ENCODE measurements around the gene SCUBE1. TPM values are rescaled to one million over a fixed set of nuclear protein-coding genes. Genes with fewer than 3 reads are reported as not detected.

Gene SCUBE1
- total and polyA plus RNA-seq, 11 donors: 0.04 to 0.40 (median 0.24) TPM; not detected in 1

DNA sequence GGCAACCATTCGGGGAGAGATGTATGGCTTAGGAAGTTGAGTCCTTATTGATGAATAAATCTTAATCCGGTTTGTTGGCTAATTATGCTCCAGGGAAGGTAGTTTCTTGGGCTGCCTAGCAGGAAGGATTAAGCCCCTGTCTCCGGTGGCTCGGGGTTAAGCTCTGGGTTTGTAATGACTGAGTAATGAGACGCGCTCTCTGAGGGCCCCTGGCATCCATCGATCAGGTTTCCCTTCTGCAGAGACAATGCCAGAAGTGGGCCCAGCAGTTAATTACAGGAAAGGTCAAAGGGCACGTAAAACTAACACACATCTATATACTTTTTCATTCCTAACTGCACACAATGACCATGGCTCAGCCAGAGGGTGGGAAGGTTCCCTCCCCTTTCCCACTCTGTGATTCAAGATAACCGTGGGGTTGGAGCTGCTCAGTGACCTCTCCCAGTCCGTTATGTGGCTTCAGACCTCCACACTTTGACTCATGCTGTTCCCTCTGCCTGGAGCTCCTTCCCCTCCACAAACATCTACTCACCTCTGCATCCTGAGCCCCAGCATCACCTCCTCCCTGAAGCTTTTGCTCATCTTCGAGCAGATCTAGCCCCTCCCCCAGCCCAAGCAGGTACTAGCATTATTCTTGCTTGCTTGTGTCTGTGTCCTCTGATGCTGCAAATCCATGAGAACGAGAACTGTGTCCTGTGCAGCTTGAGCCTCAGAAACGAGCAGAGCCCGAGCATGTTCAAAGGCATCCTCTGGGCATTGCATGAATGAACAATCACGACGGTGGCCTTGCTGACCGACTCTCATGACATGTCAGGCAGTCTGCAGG is 16.6 kb downstream of the SCUBE1 start:
- H3K27me3 ChIP-seq: peaks cover 0 to 10% (median 0%) of the 10 kb centered on the region in 9 donors
- H3K36me3 ChIP-seq: no peaks in the 10 kb centered on the region
- intact Hi-C loops (cut with DNase I): no loop called here
- DNase-seq (no peak), ATAC-seq (no peak)
- no peaks in the 10 kb centered on the region for H3K9me3 ChIP-seq
- no peaks in the 10 kb centered on the region for H3K4me1 ChIP-seq
- no peak for TF ChIP-seq POLR2A (IDR thresholded peaks at IDR 0.05)
- TF ChIP-seq, protein P1, sequence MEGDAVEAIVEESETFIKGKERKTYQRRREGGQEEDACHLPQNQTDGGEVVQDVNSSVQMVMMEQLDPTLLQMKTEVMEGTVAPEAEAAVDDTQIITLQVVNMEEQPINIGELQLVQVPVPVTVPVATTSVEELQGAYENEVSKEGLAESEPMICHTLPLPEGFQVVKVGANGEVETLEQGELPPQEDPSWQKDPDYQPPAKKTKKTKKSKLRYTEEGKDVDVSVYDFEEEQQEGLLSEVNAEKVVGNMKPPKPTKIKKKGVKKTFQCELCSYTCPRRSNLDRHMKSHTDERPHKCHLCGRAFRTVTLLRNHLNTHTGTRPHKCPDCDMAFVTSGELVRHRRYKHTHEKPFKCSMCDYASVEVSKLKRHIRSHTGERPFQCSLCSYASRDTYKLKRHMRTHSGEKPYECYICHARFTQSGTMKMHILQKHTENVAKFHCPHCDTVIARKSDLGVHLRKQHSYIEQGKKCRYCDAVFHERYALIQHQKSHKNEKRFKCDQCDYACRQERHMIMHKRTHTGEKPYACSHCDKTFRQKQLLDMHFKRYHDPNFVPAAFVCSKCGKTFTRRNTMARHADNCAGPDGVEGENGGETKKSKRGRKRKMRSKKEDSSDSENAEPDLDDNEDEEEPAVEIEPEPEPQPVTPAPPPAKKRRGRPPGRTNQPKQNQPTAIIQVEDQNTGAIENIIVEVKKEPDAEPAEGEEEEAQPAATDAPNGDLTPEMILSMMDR (IDR thresholded peaks at IDR 0.05): no peak
- WGBS, 4 donors: 66 to 73% (median 71%) methylated on average over 17 of the region's 17 CpGs
- no peak overlapping the region for H3K27ac ChIP-seq
- no peak overlapping the region for H3K4me3 ChIP-seq

DNA sequence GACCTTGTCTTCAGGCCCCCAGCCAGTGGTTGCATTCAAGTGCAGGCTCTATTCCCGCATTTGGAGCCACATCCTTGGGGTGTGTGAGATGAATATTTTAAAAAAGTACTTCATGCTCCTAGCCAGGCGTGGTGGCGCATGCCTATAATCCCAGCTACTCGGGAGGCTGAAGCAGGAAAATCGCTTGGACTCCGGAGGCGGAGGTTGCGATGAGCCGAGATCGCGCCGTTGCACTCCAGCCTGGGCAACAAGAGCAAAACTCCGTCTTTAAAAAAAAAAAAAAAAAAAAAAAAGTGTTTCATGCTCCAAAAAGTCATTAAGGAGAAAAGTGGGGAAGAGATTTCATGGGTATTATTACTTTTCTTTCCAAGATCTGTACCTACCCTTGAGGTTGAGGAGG is 18.0 kb downstream of the SCUBE1 start:
- DNase-seq (no peak), ATAC-seq (no peak)
- WGBS, 4 donors: 88 to 93% (median 90%) methylated on average over 13 of the region's 13 CpGs
- Histone ChIP-seq H3K36me3 (no peaks in the 10 kb centered on the region), H3K27ac (no peak overlapping the region), H3K4me1 (no peaks in the 10 kb centered on the region), H3K27me3 (peaks cover 0 to 10% (median 0%) of the 10 kb centered on the region in 9 donors), H3K4me3 (no peak overlapping the region), H3K9me3 (no peaks in the 10 kb centered on the region)
- no peak for TF ChIP-seq POLR2A (IDR thresholded peaks at IDR 0.05)
- TF ChIP-seq, protein P1 (IDR thresholded peaks at IDR 0.05): no peak
- intact Hi-C loops (cut with DNase I): no loop called here

DNA sequence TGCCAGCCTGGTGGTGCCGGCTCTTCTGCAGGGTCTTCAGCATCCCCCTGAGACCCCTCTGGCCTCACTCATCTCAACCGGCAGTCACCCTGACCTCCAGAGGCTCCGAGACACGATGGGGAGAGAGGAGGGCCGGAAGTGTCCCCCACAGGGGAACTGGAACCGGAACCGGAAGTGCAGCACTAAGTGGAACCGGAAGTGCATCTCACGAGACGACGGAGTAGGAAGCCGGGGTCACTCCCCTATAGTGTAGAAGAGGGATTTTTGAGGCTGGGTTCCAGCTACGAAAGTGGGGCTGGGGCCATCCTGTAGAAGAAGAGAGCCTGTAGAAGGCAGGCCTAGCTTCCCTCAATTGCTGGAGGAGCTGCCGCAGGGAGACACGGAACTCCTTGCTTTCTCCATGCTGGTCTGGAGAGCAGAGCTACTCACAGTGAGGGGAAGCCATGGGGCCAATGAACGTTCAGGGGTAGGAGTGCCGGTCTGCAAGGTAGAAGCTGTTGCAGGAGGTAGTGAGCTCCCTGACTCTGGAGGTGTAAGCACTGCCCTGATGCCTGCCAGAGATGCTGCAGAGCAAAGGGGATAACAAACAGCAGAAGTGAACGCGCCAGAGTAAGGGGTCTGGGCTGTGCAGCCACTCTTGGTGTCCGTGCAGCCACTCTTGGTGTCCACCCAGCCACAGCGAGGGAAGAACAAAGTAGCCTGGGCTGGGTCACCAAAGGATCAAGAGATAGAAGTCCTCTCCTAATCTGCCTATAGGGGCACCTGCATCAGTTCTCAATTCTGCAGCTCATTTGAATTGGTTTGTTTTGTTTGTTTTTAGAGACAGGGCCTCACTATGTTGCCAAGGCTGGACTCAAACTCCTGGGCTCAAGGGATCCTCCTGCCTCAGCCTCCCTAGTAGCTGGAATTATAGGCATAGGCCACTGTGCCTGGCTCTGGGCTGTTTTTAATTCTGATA is 21.9 kb downstream of the SCUBE1 start:
- Histone ChIP-seq H3K36me3 (no peaks in the 10 kb centered on the region), H3K27me3 (peaks cover 0 to 5% (median 0%) of the 10 kb centered on the region in 9 donors), H3K4me1 (peaks cover 0 to 7% (median 0%) of the 10 kb centered on the region in 12 donors), H3K9me3 (no peaks in the 10 kb centered on the region), H3K27ac (no peak overlapping the region), H3K4me3 (no peak overlapping the region)
- intact Hi-C loops (cut with DNase I): no loop called here
- DNase-seq (no peak), ATAC-seq (no peak)
- no peak for TF ChIP-seq POLR2A (IDR thresholded peaks at IDR 0.05)
- TF ChIP-seq, protein P1 (IDR thresholded peaks at IDR 0.05): no peak
- 71 to 78% (median 74%) methylated on average over 21 of the region's 21 CpGs for WGBS, 4 donors
